ENCODE measurements around the gene DDIAS.

The DDIAS gene

DNA sequence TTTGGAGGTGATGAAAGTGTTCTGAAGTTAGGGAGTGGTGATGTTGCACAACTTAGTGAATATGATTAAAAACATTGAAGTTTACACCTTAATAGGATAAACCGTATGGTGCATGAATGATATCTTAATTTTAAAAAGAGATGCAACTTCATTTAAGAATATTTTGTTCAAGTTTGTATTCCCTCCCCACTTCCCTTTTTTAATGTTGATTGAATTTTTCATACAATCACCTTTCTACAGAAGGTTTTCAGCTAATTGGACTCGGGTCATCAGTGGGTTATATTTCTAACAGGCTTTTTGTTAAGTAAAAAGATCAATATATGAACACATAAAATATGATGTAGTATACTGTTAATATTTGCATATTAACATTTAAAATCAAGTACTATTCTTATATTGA, 72.6 kb downstream of the DDIAS start:
- no peak overlapping the region for H3K27ac ChIP-seq
- no peak overlapping the region for H3K4me3 ChIP-seq
- TF ChIP-seq, protein P1, sequence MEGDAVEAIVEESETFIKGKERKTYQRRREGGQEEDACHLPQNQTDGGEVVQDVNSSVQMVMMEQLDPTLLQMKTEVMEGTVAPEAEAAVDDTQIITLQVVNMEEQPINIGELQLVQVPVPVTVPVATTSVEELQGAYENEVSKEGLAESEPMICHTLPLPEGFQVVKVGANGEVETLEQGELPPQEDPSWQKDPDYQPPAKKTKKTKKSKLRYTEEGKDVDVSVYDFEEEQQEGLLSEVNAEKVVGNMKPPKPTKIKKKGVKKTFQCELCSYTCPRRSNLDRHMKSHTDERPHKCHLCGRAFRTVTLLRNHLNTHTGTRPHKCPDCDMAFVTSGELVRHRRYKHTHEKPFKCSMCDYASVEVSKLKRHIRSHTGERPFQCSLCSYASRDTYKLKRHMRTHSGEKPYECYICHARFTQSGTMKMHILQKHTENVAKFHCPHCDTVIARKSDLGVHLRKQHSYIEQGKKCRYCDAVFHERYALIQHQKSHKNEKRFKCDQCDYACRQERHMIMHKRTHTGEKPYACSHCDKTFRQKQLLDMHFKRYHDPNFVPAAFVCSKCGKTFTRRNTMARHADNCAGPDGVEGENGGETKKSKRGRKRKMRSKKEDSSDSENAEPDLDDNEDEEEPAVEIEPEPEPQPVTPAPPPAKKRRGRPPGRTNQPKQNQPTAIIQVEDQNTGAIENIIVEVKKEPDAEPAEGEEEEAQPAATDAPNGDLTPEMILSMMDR (IDR thresholded peaks at IDR 0.05) = no peak
- DNase-seq (ENCODE audit: low spot score) = no peak

GRCh38 chr11:82974851-82975250, 73.3 kb downstream of the DDIAS start:
- Histone ChIP-seq H3K27ac (no peak overlapping the region), H3K4me3 (no peak overlapping the region)
- DNase-seq (ENCODE audit: low spot score) = no peak
- TF ChIP-seq, protein P1 (IDR thresholded peaks at IDR 0.05) = no peak

DNA sequence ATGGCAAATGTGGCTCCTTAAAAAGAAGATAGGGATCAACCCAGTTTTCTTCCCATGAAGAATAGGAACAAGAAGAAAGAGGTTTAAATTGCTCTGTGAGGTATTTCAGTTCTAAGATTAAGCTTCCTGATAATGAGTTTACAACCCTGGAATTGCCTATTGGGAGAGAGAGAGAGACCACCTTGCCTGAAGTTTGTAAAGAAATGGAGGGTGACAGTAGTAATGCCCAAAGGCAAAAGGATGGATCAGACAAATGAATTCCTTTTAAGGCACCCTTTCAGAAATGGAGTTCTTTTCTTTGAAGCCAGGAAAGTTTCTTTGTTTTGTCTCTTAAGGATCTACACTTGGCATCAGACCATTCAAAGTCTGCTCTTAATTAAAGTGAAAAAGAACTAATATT, 74.3 kb downstream of the DDIAS start:
- Histone ChIP-seq H3K4me3 (no peak overlapping the region), H3K27ac (no peak overlapping the region)
- TF ChIP-seq, protein P1 (IDR thresholded peaks at IDR 0.05) = no peak
- no peak for DNase-seq (ENCODE audit: low spot score)

- H3K4me3 ChIP-seq = no peak overlapping the region
- no peak overlapping the region for H3K27ac ChIP-seq
- TF ChIP-seq, protein P1 (IDR thresholded peaks at IDR 0.05) = no peak
- no peak for DNase-seq (ENCODE audit: low spot score)
Observed at GRCh38 chr11:82976786-82977185, 75.2 kb downstream of the DDIAS start.

GRCh38 chr11:82978422-82979099, 77.0 kb downstream of the DDIAS start:
- TF ChIP-seq, protein P1 (IDR thresholded peaks at IDR 0.05) = no peak
- Histone ChIP-seq H3K4me3 (no peak overlapping the region), H3K27ac (no peak overlapping the region)
- DNase-seq (ENCODE audit: low spot score) = no peak

- TF ChIP-seq, protein P1 (IDR thresholded peaks at IDR 0.05) = no peak
- Histone ChIP-seq H3K4me3 (no peak overlapping the region), H3K27ac (peak overlapping the region in 1 of 2 donors; percentile 46)
- DNase-seq (ENCODE audit: low spot score) = no peak
Observed at GRCh38 chr11:82979824-82980223, 78.3 kb downstream of the DDIAS start.

- Histone ChIP-seq H3K4me3 (no peak overlapping the region), H3K27ac (peak overlapping the region in 1 of 2 donors; percentile 34)
- no peak for DNase-seq (ENCODE audit: low spot score)
- TF ChIP-seq, protein P1 (IDR thresholded peaks at IDR 0.05) = no peak
Observed at GRCh38 chr11:82980292-82980691, 78.8 kb downstream of the DDIAS start.

Measured in coronary artery (tissue), 2 donors.